H9 (cell line): Measurements from ENCODE around the gene FPGS. TPM values are rescaled to one million over a fixed set of nuclear protein-coding genes. Genes with fewer than 3 reads are reported as not detected.

Experiments
- DNase-seq: peaks from one replicate; pipeline ENCODE4 v3.0.0-alpha.2; 2017
- H2AFZ ChIP-seq: one replicate; pipeline ENCODE4 v1.6.1; 2013; ENCODE audit warnings: mild to moderate bottlenecking, low read length, control low read depth, moderate library complexity
- H2AK5ac ChIP-seq: 2 replicates; pipeline ENCODE4 v1.6.1; 2013; ENCODE audit warnings: low read length, control low read depth, mixed read lengths; ENCODE audit not compliant: insufficient read length
- H2BK120ac ChIP-seq: one replicate; pipeline ENCODE4 v1.6.1; 2013; ENCODE audit warnings: low read depth, mild to moderate bottlenecking, low read length, control low read depth, inconsistent platforms; ENCODE audit not compliant: poor library complexity, severe bottlenecking
- H2BK12ac ChIP-seq: 2 replicates; pipeline ENCODE4 v1.6.1; 2013; ENCODE audit warnings: low read length, control low read depth, mixed read lengths, low read depth; ENCODE audit not compliant: insufficient read length
- H2BK15ac ChIP-seq: 2 replicates; pipeline ENCODE4 v1.6.1; 2013; ENCODE audit warnings: low read depth, low read length, control low read depth
- H2BK20ac ChIP-seq: one replicate; pipeline ENCODE4 v1.6.1; 2013; ENCODE audit warnings: low read depth, mild to moderate bottlenecking, low read length, control low read depth, inconsistent platforms; ENCODE audit not compliant: poor library complexity, severe bottlenecking
- H2BK5ac ChIP-seq: 2 replicates; pipeline ENCODE4 v1.6.1; 2013; ENCODE audit warnings: low read length, control low read depth, mixed read lengths; ENCODE audit not compliant: insufficient read length
- H3K14ac ChIP-seq: 2 replicates; pipeline ENCODE4 v1.6.1; 2013; ENCODE audit warnings: low read length, control low read depth; ENCODE audit not compliant: insufficient read depth
- H3K18ac ChIP-seq: 2 replicates; pipeline ENCODE4 v1.6.1; 2013; ENCODE audit warnings: low read depth, mild to moderate bottlenecking, mixed read lengths, low read length, control low read depth; ENCODE audit not compliant: insufficient read length
- H3K23ac ChIP-seq: 2 replicates; pipeline ENCODE4 v1.6.1; 2013; ENCODE audit warnings: low read length, control low read depth, mixed read lengths, low read depth; ENCODE audit not compliant: insufficient read length
- H3K23me2 ChIP-seq: 2 replicates; pipeline ENCODE4 v1.6.1; 2013; ENCODE audit warnings: low read depth, mild to moderate bottlenecking, mixed read lengths, low read length, control low read depth; ENCODE audit not compliant: insufficient read length, poor library complexity, severe bottlenecking
- H3K27ac ChIP-seq: 2 replicates; pipeline ENCODE4 v1.5.1; 2013; ENCODE audit warnings: low read length, control low read depth, mixed read lengths, low read depth; ENCODE audit not compliant: insufficient read length
- H3K27me3 ChIP-seq: 2 replicates; pipeline ENCODE4 v1.6.1; 2013; ENCODE audit warnings: low read length, control low read depth, inconsistent platforms; ENCODE audit not compliant: insufficient read depth
- H3K4ac ChIP-seq: 2 replicates; pipeline ENCODE4 v1.6.1; 2013; ENCODE audit warnings: low read depth, mild to moderate bottlenecking, control low read depth, inconsistent platforms, low read length, moderate library complexity
- H3K4me1 ChIP-seq: 2 replicates; pipeline ENCODE4 v1.6.1; 2013; ENCODE audit warnings: low read length, control low read depth, inconsistent platforms; ENCODE audit not compliant: insufficient read depth
- H3K4me2 ChIP-seq: 2 replicates; pipeline ENCODE4 v1.6.1; 2013; ENCODE audit warnings: low read length, control low read depth, mixed read lengths; ENCODE audit not compliant: insufficient read length, insufficient read depth
- H3K56ac ChIP-seq: 2 replicates; pipeline ENCODE4 v1.6.1; 2013; ENCODE audit warnings: low read depth, mild to moderate bottlenecking, mixed read lengths, low read length, control low read depth; ENCODE audit not compliant: insufficient read length
- H3K79me1 ChIP-seq: 2 replicates; pipeline ENCODE4 v1.6.1; 2013; ENCODE audit warnings: low read depth, mild to moderate bottlenecking, moderate library complexity, low read length, control low read depth, inconsistent platforms; ENCODE audit not compliant: insufficient read depth, poor library complexity, severe bottlenecking
- H3K79me2 ChIP-seq: 2 replicates; pipeline ENCODE4 v1.6.1; 2013; ENCODE audit warnings: low read length, control low read depth, inconsistent platforms; ENCODE audit not compliant: insufficient read depth
- H3K9ac ChIP-seq: 2 replicates; pipeline ENCODE4 v1.6.1; 2013; ENCODE audit warnings: low read length, control low read depth, mixed read lengths; ENCODE audit not compliant: insufficient read length; ENCODE audit errors: extremely low read depth
- H3K9me3 ChIP-seq: one replicate; pipeline ENCODE4 v1.6.1; 2013; ENCODE audit warnings: low read depth, low read length, inconsistent platforms; ENCODE audit not compliant: control insufficient read depth
- H3T11ph ChIP-seq: one replicate; pipeline ENCODE4 v1.6.1; 2013; ENCODE audit warnings: mild to moderate bottlenecking, low read length, control low read depth, inconsistent platforms
- H4K20me1 ChIP-seq: one replicate; pipeline ENCODE4 v1.6.1; 2013; ENCODE audit not compliant: control insufficient read depth, insufficient read length, insufficient read depth
- H4K5ac ChIP-seq: 2 replicates; pipeline ENCODE4 v1.6.1; 2013; ENCODE audit warnings: low read depth, mild to moderate bottlenecking, mixed read lengths, low read length, control low read depth; ENCODE audit not compliant: insufficient read length
- H4K8ac ChIP-seq: replicated peaks from 2 replicates; pipeline ENCODE4 v1.6.1; 2013; ENCODE audit warnings: low read length, control low read depth, mixed read lengths, low read depth; ENCODE audit not compliant: insufficient read length
- H4K91ac ChIP-seq: 2 replicates; pipeline ENCODE4 v1.6.1; 2013; ENCODE audit warnings: low read depth, mild to moderate bottlenecking, moderate library complexity, mixed read lengths, low read length, control low read depth; ENCODE audit not compliant: insufficient read length
- H3K27ac Mint-ChIP-seq, 3 experiments: 2 replicates in 2 of 3; 3 replicates in 1 of 3; pipeline ENCODE4 v1.8.0; 2020 to 2021; ENCODE audit warnings: mixed read lengths in 3 of 3, mild to moderate bottlenecking in 1 of 3, moderate library complexity in 1 of 3
- H3K27me3 Mint-ChIP-seq: 2 replicates; pipeline ENCODE4 v1.8.0; 2021; ENCODE audit warnings: low read depth, mild to moderate bottlenecking, moderate library complexity, mixed read lengths
- H3K36me3 Mint-ChIP-seq, 3 experiments: 2 replicates in 2 of 3; 3 replicates in 1 of 3; pipeline ENCODE4 v1.8.0; 2020 to 2021; ENCODE audit warnings: low read depth in 3 of 3, mixed read lengths in 3 of 3; ENCODE audit not compliant: insufficient read depth in 1 of 3
- H3K4me1 Mint-ChIP-seq, 2 experiments: 2 replicates each; pipeline ENCODE4 v1.8.0; 2020; ENCODE audit warnings: mixed read lengths in 2 of 2
- H3K4me3 Mint-ChIP-seq, 2 experiments: 2 replicates in 1 of 2; 3 replicates in 1 of 2; pipeline ENCODE4 v1.8.0; 2020 to 2021; ENCODE audit warnings: mild to moderate bottlenecking in 2 of 2, mixed read lengths in 2 of 2, moderate library complexity in 1 of 2
- H3K9me3 Mint-ChIP-seq, 2 experiments: 2 replicates in 1 of 2; 3 replicates in 1 of 2; pipeline ENCODE4 v1.8.0; 2020; ENCODE audit warnings: mild to moderate bottlenecking in 2 of 2, mixed read lengths in 2 of 2, moderate library complexity in 1 of 2
- WGBS: extraction: QIAGEN DNeasy Blood & Tissue Kit; methylation state at CpG from one replicate; pipeline ENCODE4 v1.1.7; 2013; ENCODE audit warnings: missing lambda C conversion rate, low lambda C conversion rate, mixed read lengths; ENCODE audit not compliant: insufficient read length; ENCODE audit errors: extremely low coverage; 5-methylcytosine and 5-hydroxymethylcytosine counted together
- total RNA-seq: library from RNA; stranded (reverse); gene quantifications from 2 replicates; pipeline ENCODE4 v1.2.1, GENCODE V29; 2021
- TF ChIP-seq, protein P1 (sequence below): fragments of 200-600 bp; sonication (generic); conservative IDR thresholded peaks from 3 replicates; pipeline ENCODE4 v1.8.0; 2021; ENCODE audit warnings: antibody characterized with exemption, mild to moderate bottlenecking

FPGS gene
- total RNA-seq, 1 experiment from 2014 or later: 68.4 TPM

DNA sequence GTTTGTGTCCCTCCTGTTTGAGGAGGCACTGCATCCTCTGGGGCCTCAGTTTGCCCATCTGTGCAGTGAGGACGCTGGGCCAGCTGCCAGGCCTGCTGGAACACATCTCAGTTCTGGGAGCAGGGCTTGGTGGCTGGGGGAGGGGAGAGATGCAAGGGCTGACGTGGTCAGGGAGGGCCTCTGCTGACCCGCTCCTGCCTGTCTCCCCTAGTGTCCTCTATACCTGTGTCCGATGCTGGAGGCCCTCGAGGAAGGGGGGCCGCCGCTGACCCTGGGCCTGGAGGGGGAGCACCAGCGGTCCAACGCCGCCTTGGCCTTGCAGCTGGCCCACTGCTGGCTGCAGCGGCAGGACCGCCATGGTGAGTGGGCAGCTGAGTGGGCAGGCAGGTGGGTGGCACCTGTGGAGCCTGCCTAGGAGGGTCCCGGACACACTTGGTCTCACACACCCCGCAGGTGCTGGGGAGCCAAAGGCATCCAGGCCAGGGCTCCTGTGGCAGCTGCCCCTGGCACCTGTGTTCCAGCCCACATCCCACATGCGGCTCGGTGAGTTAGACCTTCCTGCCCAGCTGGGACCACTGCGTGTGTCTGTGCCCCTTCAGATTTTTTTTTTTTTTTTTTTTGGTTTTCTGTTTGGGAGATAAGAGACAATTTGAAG lies 5.8 kb downstream of the FPGS start:
- H3K18ac ChIP-seq: no peak overlapping the region
- peaks cover 3% of the 10 kb centered on the region; the same call in 1 of the 2 replicates for H3K79me2 ChIP-seq
- H3K14ac ChIP-seq: no peak overlapping the region
- TF ChIP-seq, protein P1, sequence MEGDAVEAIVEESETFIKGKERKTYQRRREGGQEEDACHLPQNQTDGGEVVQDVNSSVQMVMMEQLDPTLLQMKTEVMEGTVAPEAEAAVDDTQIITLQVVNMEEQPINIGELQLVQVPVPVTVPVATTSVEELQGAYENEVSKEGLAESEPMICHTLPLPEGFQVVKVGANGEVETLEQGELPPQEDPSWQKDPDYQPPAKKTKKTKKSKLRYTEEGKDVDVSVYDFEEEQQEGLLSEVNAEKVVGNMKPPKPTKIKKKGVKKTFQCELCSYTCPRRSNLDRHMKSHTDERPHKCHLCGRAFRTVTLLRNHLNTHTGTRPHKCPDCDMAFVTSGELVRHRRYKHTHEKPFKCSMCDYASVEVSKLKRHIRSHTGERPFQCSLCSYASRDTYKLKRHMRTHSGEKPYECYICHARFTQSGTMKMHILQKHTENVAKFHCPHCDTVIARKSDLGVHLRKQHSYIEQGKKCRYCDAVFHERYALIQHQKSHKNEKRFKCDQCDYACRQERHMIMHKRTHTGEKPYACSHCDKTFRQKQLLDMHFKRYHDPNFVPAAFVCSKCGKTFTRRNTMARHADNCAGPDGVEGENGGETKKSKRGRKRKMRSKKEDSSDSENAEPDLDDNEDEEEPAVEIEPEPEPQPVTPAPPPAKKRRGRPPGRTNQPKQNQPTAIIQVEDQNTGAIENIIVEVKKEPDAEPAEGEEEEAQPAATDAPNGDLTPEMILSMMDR: no peak
- no peaks in the 10 kb centered on the region for H3K27me3 ChIP-seq
- H2AK5ac ChIP-seq: no peak overlapping the region
- H3K23me2 ChIP-seq: peaks cover 2% of the 10 kb centered on the region
- H3K4ac ChIP-seq: no peak overlapping the region
- Mint-ChIP-seq H3K27me3 (no peaks in the 10 kb centered on the region), H3K9me3 (no peaks in the 10 kb centered on the region), H3K4me1 (peaks cover 4 to 11% of the 10 kb centered on the region in 2 experiments), H3K36me3 (peaks cover 17 to 48% (median 47%) of the 10 kb centered on the region in 3 experiments), H3K27ac (no peak overlapping the region), H3K4me3 (no peak overlapping the region)
- H3K4me2 ChIP-seq: no peak overlapping the region
- no peak overlapping the region for H2AFZ ChIP-seq
- no peak overlapping the region for H3K56ac ChIP-seq
- no peak overlapping the region for H4K91ac ChIP-seq
- peaks cover 3% of the 10 kb centered on the region for H3K79me1 ChIP-seq
- no peaks in the 10 kb centered on the region for H3K9me3 ChIP-seq
- no peaks in the 10 kb centered on the region; the same call in 1 of the 2 replicates for H3K4me1 ChIP-seq
- no peak overlapping the region for H3K23ac ChIP-seq
- H4K5ac ChIP-seq: no peak overlapping the region
- no peak overlapping the region for H2BK15ac ChIP-seq
- H2BK12ac ChIP-seq: no peak overlapping the region
- no peaks in the 10 kb centered on the region for H4K20me1 ChIP-seq
- no peak overlapping the region for H3K9ac ChIP-seq
- H4K8ac ChIP-seq: no peak overlapping the region
- no peak overlapping the region for H2BK20ac ChIP-seq
- H3T11ph ChIP-seq: no peak overlapping the region
- no CpG with 5 or more reads among the region's 17 CpGs for WGBS
- no peak overlapping the region for H2BK120ac ChIP-seq
- H3K27ac ChIP-seq: no peak overlapping the region
- no peak overlapping the region for H2BK5ac ChIP-seq
- no peak for DNase-seq
